Mammary epithelial cell (primary cell): ENCODE measurements around the gene ZFR.

ENCODE experiments used
- CTCF ChIP-seq, 2 donors: IDR thresholded peaks in 1 of 2; conservative IDR thresholded peaks in 1 of 2; 2 replicates each; pipeline ENCODE4 v1.5.1; 2011 to 2012; ENCODE audit warnings: inconsistent platforms in 2 of 2, low read length in 2 of 2, mild to moderate bottlenecking in 2 of 2, control low read depth in 1 of 2, low read depth in 1 of 2; ENCODE audit not compliant: insufficient read depth in 1 of 2; ENCODE audit errors: extremely low read depth in 1 of 2
- EZH2 ChIP-seq: IDR thresholded peaks from 2 replicates; pipeline ENCODE4 v1.6.1; 2012; ENCODE audit warnings: low read length, inconsistent platforms, borderline replicate concordance

GRCh38 chr5:32450952-32451351 lies 6.4 kb upstream of the ZFR start:
- TF ChIP-seq EZH2 (no peak), CTCF (conservative IDR thresholded peaks at IDR 0.05 in 1 of 2, IDR thresholded peaks at IDR 0.05 in 1 of 2; ENCODE audit: extremely low read depth in 1 of 2, insufficient read depth in 1 of 2, low read depth in 1 of 2, low read length in 2 of 2) (peak; percentile 27 to 39)
